HEK293 (cell line): ENCODE data around the gene SLPI.

Source experiments
- CTCF ChIA-PET: fragments of 350-600 bp; formaldehyde crosslinking; extraction: SDS; loops from one replicate; lab custom pipeline; 2021; ENCODE audit warnings: antibody characterized with exemption; lab: Yijun Ruan, JAX
- POLR2A ChIA-PET: fragments of 300-600 bp; formaldehyde crosslinking; extraction: SDS; loops from one replicate; lab custom pipeline; 2020; ENCODE audit warnings: antibody characterized with exemption, inconsistent platforms; lab: Yijun Ruan, JAX
- H3K27ac ChIP-seq: fragments of 200-500 bp; sonication (Bioruptor generic); 2 replicates; pipeline ENCODE4 v1.5.1; 2014; ENCODE audit warnings: low read depth, low read length, control low read depth, inconsistent platforms; ENCODE audit errors: extremely low read depth
- H3K36me3 ChIP-seq, 2 experiments: fragments of 200-500 bp in 1 of 2; sonication (Bioruptor generic) in 1 of 2; 1 replicate in 1 of 2; 2 replicates in 1 of 2; pipeline ENCODE4 v1.5.1; 2014 to 2017; ENCODE audit warnings: inconsistent platforms in 2 of 2, low read length in 2 of 2; ENCODE audit not compliant: control insufficient read depth in 2 of 2, insufficient read depth in 1 of 2
- H3K4me1 ChIP-seq: fragments of 200-500 bp; sonication (Bioruptor generic); 2 replicates; pipeline ENCODE4 v1.5.1; 2014; ENCODE audit warnings: mild to moderate bottlenecking, low read length, inconsistent platforms; ENCODE audit not compliant: control insufficient read depth, insufficient read depth
- H3K4me3 ChIP-seq: 2 replicates; pipeline ENCODE4 v1.5.1; 2011; ENCODE audit warnings: low read depth, mild to moderate bottlenecking, control low read depth, low read length, moderate library complexity
- H3K9me3 ChIP-seq: fragments of 200-500 bp; sonication (Bioruptor generic); 2 replicates; pipeline ENCODE4 v1.5.1; 2014; ENCODE audit warnings: low read depth, low read length, inconsistent platforms; ENCODE audit not compliant: control insufficient read depth, insufficient read depth
- HOXD13 ChIP-seq: sonication (generic); formaldehyde crosslinking; IDR thresholded peaks from 2 replicates; pipeline ENCODE4 v1.8.0; 2022; ENCODE audit warnings: missing genetic modification reagents, borderline replicate concordance
- SCRT1 ChIP-seq: fragments of 450-650 bp; formaldehyde crosslinking; IDR thresholded peaks from 2 replicates; pipeline ENCODE4 v1.5.1; 2016; ENCODE audit warnings: missing biosample characterization, missing genetic modification characterization, borderline replicate concordance
- ZBTB21 ChIP-seq: fragments of 450-650 bp; formaldehyde crosslinking; IDR thresholded peaks from 2 replicates; pipeline ENCODE4 v1.5.1; 2017; ENCODE audit warnings: missing biosample characterization, missing genetic modification characterization
- ZFHX2 ChIP-seq: fragments of 450-650 bp; formaldehyde crosslinking; conservative IDR thresholded peaks from 2 replicates; pipeline ENCODE4 v1.5.1; 2016; ENCODE audit warnings: missing biosample characterization, missing genetic modification characterization
- ZNF133 ChIP-seq: fragments of 450-650 bp; formaldehyde crosslinking; IDR thresholded peaks from 2 replicates; pipeline ENCODE4 v1.5.1; 2016; ENCODE audit warnings: missing biosample characterization, missing genetic modification characterization
- ZNF169 ChIP-seq: fragments of 450-650 bp; formaldehyde crosslinking; IDR thresholded peaks from 2 replicates; pipeline ENCODE4 v1.5.1; 2016; ENCODE audit warnings: missing biosample characterization, missing genetic modification characterization
- ZNF211 ChIP-seq: fragments of 450-650 bp; formaldehyde crosslinking; IDR thresholded peaks from 2 replicates; pipeline ENCODE4 v1.5.1; 2016; ENCODE audit warnings: low read depth, missing biosample characterization, missing genetic modification characterization
- ZNF248 ChIP-seq: fragments of 450-650 bp; formaldehyde crosslinking; IDR thresholded peaks from 2 replicates; pipeline ENCODE4 v1.5.1; 2017; ENCODE audit warnings: missing biosample characterization, missing genetic modification characterization
- ZNF341 ChIP-seq: fragments of 450-650 bp; formaldehyde crosslinking; IDR thresholded peaks from 2 replicates; pipeline ENCODE4; 2016; ENCODE audit warnings: low read depth, missing biosample characterization, missing genetic modification characterization
- ZNF391 ChIP-seq: fragments of 450-650 bp; formaldehyde crosslinking; IDR thresholded peaks from 2 replicates; pipeline ENCODE4 v1.5.1; 2016; ENCODE audit warnings: low read depth, missing biosample characterization, missing genetic modification characterization, borderline replicate concordance
- ZNF510 ChIP-seq: fragments of 450-650 bp; formaldehyde crosslinking; IDR thresholded peaks from 2 replicates; pipeline ENCODE4 v1.5.1; 2018; ENCODE audit warnings: mild to moderate bottlenecking, missing genetic modification characterization, missing biosample characterization; ENCODE audit not compliant: insufficient replicate concordance
- ZNF549 ChIP-seq: fragments of 450-650 bp; IDR thresholded peaks from 2 replicates; pipeline ENCODE4 v1.5.1; 2018; ENCODE audit warnings: missing biosample characterization, missing genetic modification characterization, mild to moderate bottlenecking, inconsistent platforms, moderate library complexity
- ZNF571 ChIP-seq: fragments of 450-650 bp; formaldehyde crosslinking; IDR thresholded peaks from 2 replicates; pipeline ENCODE4 v1.5.0; 2017; ENCODE audit warnings: missing biosample characterization, missing genetic modification characterization
- ZNF596 ChIP-seq: fragments of 450-650 bp; IDR thresholded peaks from 2 replicates; pipeline ENCODE4 v1.5.0; 2018; ENCODE audit warnings: missing biosample characterization, mild to moderate bottlenecking, missing genetic modification characterization, moderate library complexity
- ZNF670 ChIP-seq: fragments of 450-650 bp; formaldehyde crosslinking; IDR thresholded peaks from 2 replicates; pipeline ENCODE4 v1.5.1; 2016; ENCODE audit warnings: missing biosample characterization, missing genetic modification characterization, low read depth
- ZNF677 ChIP-seq: fragments of 450-650 bp; IDR thresholded peaks from 2 replicates; pipeline ENCODE4 v1.5.0; 2018; ENCODE audit warnings: missing biosample characterization, mild to moderate bottlenecking, missing genetic modification characterization, moderate library complexity
- ZNF747 ChIP-seq: fragments of 450-650 bp; formaldehyde crosslinking; IDR thresholded peaks from 2 replicates; pipeline ENCODE4 v1.5.1; 2016; ENCODE audit warnings: missing biosample characterization, missing genetic modification characterization
- ZNF792 ChIP-seq: fragments of 450-650 bp; formaldehyde crosslinking; IDR thresholded peaks from 2 replicates; pipeline ENCODE4 v1.5.1; 2016; ENCODE audit warnings: missing biosample characterization, missing genetic modification characterization
- ZSCAN23 ChIP-seq: fragments of 450-650 bp; formaldehyde crosslinking; IDR thresholded peaks from 2 replicates; pipeline ENCODE4 v1.5.1; 2016; ENCODE audit warnings: missing biosample characterization, missing genetic modification characterization
- ZXDB ChIP-seq: fragments of 450-650 bp; formaldehyde crosslinking; IDR thresholded peaks from 2 replicates; pipeline ENCODE4 v1.5.1; 2016; ENCODE audit warnings: missing biosample characterization, missing genetic modification characterization
- TF ChIP-seq, protein P1 (sequence below): fragments of 450-650 bp; formaldehyde crosslinking; IDR thresholded peaks from 2 replicates; pipeline ENCODE4 v1.5.1; 2016; ENCODE audit warnings: missing biosample characterization, missing genetic modification characterization
- TF ChIP-seq, protein P2 (sequence below): fragments of 450-650 bp; formaldehyde crosslinking; IDR thresholded peaks from 2 replicates; pipeline ENCODE4 v1.5.1; 2016; ENCODE audit warnings: missing biosample characterization, missing genetic modification characterization
- TF ChIP-seq, protein P3 (sequence below): fragments of 450-650 bp; formaldehyde crosslinking; IDR thresholded peaks from 2 replicates; pipeline ENCODE4; 2016; ENCODE audit warnings: missing biosample characterization, missing genetic modification characterization

The SLPI gene

DNA sequence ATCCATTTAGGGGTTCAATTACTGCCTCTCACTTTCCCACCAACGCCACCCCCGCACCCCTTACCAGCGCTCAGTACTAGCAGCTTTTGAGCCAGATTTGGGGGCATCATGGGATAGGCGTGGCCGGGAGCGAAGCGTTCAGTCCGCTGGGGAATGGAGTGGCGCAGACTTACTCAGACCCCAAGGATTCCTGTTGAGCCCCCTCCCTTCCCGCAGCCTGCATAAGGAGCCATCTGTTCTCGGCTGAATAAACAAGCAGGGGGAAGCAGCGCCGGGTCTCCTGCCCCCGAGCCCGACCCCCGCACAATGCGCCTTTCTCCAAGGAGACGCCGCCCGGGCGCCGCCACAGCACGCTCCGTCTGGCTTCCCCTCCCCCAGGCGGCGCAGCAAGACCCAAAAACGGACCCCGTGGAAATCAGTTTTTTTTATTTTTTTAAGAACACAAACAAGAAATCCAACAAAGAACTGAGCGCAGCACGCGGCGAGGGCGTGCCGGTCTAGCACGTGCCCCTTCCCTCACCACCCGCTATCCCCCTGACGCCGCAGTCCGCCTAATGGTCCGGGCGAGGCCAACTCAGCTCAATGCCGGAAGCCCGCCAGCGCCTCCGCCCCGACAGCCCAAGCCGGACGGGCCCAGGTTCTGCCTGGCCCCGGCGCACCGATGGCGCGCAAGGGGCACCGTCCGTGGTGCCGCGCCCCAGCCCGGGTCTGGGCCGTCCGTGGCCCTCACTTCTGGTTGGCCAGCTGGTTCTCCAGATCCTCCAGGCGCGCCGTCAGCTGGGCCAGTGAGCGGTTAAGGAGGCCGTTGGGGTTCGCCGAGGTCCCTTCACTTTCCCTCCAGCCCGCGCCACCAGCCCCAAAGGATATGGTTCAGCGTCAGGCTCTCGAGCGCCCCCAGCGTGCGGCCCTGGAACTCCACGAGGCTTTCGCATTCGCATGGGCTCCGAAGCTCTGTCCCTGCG lies 39.0 kb upstream of the SLPI start:
- no peaks in the 10 kb centered on the region for H3K9me3 ChIP-seq
- TF ChIP-seq ZXDB (tag by site-specific recombination): no peak
- TF ChIP-seq, protein P1, sequence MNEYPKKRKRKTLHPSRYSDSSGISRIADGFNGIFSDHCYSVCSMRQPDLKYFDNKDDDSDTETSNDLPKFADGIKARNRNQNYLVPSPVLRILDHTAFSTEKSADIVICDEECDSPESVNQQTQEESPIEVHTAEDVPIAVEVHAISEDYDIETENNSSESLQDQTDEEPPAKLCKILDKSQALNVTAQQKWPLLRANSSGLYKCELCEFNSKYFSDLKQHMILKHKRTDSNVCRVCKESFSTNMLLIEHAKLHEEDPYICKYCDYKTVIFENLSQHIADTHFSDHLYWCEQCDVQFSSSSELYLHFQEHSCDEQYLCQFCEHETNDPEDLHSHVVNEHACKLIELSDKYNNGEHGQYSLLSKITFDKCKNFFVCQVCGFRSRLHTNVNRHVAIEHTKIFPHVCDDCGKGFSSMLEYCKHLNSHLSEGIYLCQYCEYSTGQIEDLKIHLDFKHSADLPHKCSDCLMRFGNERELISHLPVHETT (tag by site-specific recombination): no peak
- TF ChIP-seq ZNF133 (tag by site-specific recombination): no peak
- no peak for TF ChIP-seq ZNF510
- TF ChIP-seq, protein P2, sequence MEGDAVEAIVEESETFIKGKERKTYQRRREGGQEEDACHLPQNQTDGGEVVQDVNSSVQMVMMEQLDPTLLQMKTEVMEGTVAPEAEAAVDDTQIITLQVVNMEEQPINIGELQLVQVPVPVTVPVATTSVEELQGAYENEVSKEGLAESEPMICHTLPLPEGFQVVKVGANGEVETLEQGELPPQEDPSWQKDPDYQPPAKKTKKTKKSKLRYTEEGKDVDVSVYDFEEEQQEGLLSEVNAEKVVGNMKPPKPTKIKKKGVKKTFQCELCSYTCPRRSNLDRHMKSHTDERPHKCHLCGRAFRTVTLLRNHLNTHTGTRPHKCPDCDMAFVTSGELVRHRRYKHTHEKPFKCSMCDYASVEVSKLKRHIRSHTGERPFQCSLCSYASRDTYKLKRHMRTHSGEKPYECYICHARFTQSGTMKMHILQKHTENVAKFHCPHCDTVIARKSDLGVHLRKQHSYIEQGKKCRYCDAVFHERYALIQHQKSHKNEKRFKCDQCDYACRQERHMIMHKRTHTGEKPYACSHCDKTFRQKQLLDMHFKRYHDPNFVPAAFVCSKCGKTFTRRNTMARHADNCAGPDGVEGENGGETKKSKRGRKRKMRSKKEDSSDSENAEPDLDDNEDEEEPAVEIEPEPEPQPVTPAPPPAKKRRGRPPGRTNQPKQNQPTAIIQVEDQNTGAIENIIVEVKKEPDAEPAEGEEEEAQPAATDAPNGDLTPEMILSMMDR (tag by site-specific recombination): peak; percentile 45; the same call in 1 of the 2 replicates
- no peak for TF ChIP-seq ZNF670 (tag by site-specific recombination)
- TF ChIP-seq SCRT1 (tag by site-specific recombination): no peak
- TF ChIP-seq ZNF747 (tag by site-specific recombination): no peak
- peak; percentile 35; the same call in 1 of the 2 replicates for TF ChIP-seq ZFHX2 (tag by site-specific recombination)
- no peak for TF ChIP-seq ZNF169 (tag by site-specific recombination)
- no peak for TF ChIP-seq ZNF792 (tag by site-specific recombination)
- peak overlapping the region; percentile 46 for H3K4me3 ChIP-seq
- no peak overlapping the region for H3K27ac ChIP-seq
- CTCF ChIA-PET: interaction anchor here (0.5 to 5.9 kb wide), 68 partner anchors 8 to 478 kb away, joined by 3 to 58 read pairs (median 4); partner anchors contain the start of gene SEMG2
- H3K4me1 ChIP-seq: no peaks in the 10 kb centered on the region
- POLR2A ChIA-PET: interaction anchor here (0.8 to 1.1 kb wide), 3 partner anchors 25 to 408 kb away, joined by 3 read pairs; partner anchors contain the start of gene YWHAB
- H3K36me3 ChIP-seq: no peaks in the 10 kb centered on the region

DNA sequence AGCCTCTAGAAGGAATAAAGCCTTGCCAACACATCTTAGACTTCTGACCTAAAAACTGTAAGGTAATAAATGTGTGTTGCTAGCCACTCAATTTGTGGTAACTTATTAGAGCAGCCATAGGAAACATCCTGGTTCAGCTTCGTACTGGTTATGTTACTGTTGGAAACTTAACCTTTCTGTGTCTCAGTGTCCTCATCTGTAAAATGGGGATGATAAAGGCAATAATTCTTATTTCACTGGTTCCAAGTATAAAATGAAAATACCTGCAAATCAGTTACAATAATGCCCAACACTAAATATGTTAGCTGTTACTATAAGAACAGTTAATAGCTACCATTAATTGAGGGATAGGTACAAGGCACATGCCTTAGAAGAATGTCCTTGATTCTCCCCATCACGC lies 38.0 kb upstream of the SLPI start:
- Histone ChIP-seq H3K27ac (no peak overlapping the region), H3K4me1 (no peaks in the 10 kb centered on the region), H3K9me3 (no peaks in the 10 kb centered on the region), H3K36me3 (no peaks in the 10 kb centered on the region), H3K4me3 (no peak overlapping the region)
- no peak for TF ChIP-seq ZNF596
- no peak for TF ChIP-seq ZNF677
- TF ChIP-seq HOXD13: no peak
- TF ChIP-seq ZNF341 (tag by site-specific recombination): no peak
- no peak for TF ChIP-seq ZNF549 (tag by site-specific recombination)
- TF ChIP-seq, protein P3, sequence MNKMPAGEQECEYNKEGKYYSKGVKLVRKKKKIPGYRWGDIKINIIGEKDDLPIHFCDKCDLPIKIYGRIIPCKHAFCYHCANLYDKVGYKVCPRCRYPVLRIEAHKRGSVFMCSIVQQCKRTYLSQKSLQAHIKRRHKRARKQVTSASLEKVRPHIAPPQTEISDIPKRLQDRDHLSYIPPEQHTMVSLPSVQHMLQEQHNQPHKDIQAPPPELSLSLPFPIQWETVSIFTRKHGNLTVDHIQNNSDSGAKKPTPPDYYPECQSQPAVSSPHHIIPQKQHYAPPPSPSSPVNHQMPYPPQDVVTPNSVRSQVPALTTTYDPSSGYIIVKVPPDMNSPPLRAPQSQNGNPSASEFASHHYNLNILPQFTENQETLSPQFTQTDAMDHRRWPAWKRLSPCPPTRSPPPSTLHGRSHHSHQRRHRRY: no peak
- no peak for TF ChIP-seq ZNF248 (tag by site-specific recombination)
- no peak for TF ChIP-seq ZSCAN23 (tag by site-specific recombination)
- no peak for TF ChIP-seq ZNF211 (tag by site-specific recombination)
- no peak for TF ChIP-seq ZBTB21 (tag by site-specific recombination)
- TF ChIP-seq ZNF391 (tag by site-specific recombination): no peak
- no peak for TF ChIP-seq ZNF571
- ChIA-PET POLR2A (no interaction called here), CTCF (interaction anchor here (0.6 to 5.9 kb wide), 29 partner anchors 8 to 673 kb away, joined by 3 to 58 read pairs (median 5); partner anchors contain the start of gene SLPI)
